ENCODE results near the gene CFH. TPM values are rescaled to one million over a fixed set of nuclear protein-coding genes. Genes with fewer than 3 reads are reported as not detected.
"Not testable (repeated sequence)": the region's sequence is repeated elsewhere in the genome, so short reads cannot be mapped to it uniquely, and the experiment has no call there.

CFH gene
- total RNA-seq, 1 donor from 2014 or later: 108 TPM

DNA sequence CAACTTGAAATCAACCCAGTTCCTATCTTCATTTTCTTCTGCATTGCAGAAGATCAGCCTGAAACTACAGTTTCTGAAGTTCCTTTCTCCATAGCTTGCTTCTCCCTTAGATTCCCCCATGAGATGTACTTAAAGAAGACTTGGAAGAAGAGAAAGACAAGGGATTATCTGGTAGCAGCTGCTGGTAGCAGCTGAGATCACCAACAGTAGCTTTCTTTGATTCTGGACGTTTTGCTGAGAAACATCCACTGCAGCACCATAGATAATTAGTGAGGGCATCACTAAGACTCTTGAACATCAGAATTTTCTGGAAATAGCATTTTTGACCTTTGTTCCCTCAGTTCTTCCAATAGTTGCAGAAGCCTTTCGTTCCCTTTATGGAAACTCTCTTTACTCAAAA lies 122.3 kb downstream of the CFH start:
- no peaks in the 10 kb centered on the region for H3K36me3 ChIP-seq
- no peaks in the 10 kb centered on the region for H3K27me3 ChIP-seq
- TF ChIP-seq, protein P1, sequence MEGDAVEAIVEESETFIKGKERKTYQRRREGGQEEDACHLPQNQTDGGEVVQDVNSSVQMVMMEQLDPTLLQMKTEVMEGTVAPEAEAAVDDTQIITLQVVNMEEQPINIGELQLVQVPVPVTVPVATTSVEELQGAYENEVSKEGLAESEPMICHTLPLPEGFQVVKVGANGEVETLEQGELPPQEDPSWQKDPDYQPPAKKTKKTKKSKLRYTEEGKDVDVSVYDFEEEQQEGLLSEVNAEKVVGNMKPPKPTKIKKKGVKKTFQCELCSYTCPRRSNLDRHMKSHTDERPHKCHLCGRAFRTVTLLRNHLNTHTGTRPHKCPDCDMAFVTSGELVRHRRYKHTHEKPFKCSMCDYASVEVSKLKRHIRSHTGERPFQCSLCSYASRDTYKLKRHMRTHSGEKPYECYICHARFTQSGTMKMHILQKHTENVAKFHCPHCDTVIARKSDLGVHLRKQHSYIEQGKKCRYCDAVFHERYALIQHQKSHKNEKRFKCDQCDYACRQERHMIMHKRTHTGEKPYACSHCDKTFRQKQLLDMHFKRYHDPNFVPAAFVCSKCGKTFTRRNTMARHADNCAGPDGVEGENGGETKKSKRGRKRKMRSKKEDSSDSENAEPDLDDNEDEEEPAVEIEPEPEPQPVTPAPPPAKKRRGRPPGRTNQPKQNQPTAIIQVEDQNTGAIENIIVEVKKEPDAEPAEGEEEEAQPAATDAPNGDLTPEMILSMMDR (IDR thresholded peaks at IDR 0.05): no peak
- H3K9me3 ChIP-seq: no peaks in the 10 kb centered on the region
- intact Hi-C loops (cut with DNase I): no loop called here
- H3K27ac ChIP-seq: no peak overlapping the region
- no peaks in the 10 kb centered on the region for H3K4me1 ChIP-seq
- no peak overlapping the region for H3K4me3 ChIP-seq
- no peak for DNase-seq (ENCODE audit: low spot score in 2 of 2)

- Histone ChIP-seq H3K4me3 (no peak within 1 kb of the TSS), H3K9me3 (no peaks in the 10 kb centered on the region), H3K27me3 (no peaks in the 10 kb centered on the region), H3K4me1 (no peaks in the 10 kb centered on the region), H3K27ac (no peak within 1 kb of the TSS), H3K36me3 (no peaks in the 10 kb centered on the region)
- intact Hi-C loops (cut with DNase I): no loop called here
- TF ChIP-seq, protein P1 (IDR thresholded peaks at IDR 0.05): no peak
- DNase-seq (ENCODE audit: low spot score in 2 of 2): no peak
Observed at GRCh38 chr1:196774603-196775002, 122.8 kb downstream of the CFH start, which contains the start of gene CFHR3. CFHR3 (plus strand) TSS chr1:196774840; CDS start chr1:196774887, 47 bp downstream.

DNA sequence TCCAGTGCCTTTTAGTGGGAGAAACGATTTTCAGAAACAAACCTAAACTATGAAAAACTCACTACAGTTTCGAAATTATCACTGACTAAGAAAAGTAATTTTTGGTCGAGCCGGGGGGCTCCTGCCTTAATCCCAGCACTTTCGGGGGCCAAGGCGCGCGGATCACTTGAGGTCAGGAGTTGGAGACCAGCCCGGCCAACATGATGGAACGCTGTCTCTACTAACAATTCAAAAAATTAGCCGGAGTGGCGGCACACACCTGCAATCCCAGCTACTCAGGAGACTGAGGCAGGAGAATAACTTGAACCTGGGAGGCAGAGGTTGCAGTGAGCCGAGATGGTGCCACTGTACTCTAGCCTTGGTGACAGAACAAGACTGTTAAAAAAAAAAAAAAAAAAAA lies 125.8 kb downstream of the CFH start:
- no peak overlapping the region for H3K4me3 ChIP-seq
- intact Hi-C loops (cut with DNase I): no loop called here
- DNase-seq (ENCODE audit: low spot score in 2 of 2): no peak

GRCh38 chr1:196779093-196779492 lies 127.2 kb downstream of the CFH start:
- H3K9me3 ChIP-seq: no peaks in the 10 kb centered on the region
- TF ChIP-seq, protein P1 (IDR thresholded peaks at IDR 0.05): no peak
- intact Hi-C loops (cut with DNase I): no loop called here

More for the DNA sequence above, 125.8 kb downstream of the CFH start:
- Histone ChIP-seq H3K27me3 (no peaks in the 10 kb centered on the region), H3K27ac (no peak overlapping the region), H3K9me3 (no peaks in the 10 kb centered on the region), H3K36me3 (no peaks in the 10 kb centered on the region), H3K4me1 (no peaks in the 10 kb centered on the region)
- TF ChIP-seq, protein P1 (IDR thresholded peaks at IDR 0.05): no peak

DNA sequence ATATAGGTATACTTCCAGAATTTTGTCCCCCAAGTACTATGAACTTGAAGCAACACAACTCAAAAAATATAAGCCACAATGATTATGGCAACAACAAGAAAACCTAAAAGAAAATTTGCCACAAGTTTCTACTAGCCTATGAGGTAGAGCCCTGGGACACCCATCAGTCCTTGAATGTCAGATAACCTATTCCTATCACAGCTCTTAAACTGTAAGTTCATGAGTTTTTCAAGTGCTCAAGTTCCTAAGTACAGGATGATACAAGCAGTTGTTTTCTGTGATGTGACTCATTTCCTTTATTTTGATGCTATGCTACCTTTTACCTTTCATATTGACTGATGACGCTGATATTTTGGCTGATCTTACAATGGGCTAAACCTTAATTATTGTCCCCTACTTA lies 139.4 kb downstream of the CFH start:
- intact Hi-C loops (cut with DNase I); DNase-seq (ENCODE audit: low spot score in 2 of 2): not testable (repeated sequence)

More at GRCh38 chr1:196779093-196779492, 127.2 kb downstream of the CFH start:
- Histone ChIP-seq H3K36me3 (no peaks in the 10 kb centered on the region), H3K4me1 (no peaks in the 10 kb centered on the region), H3K27me3 (no peaks in the 10 kb centered on the region), H3K27ac (no peak overlapping the region), H3K4me3 (no peak overlapping the region)
- no peak for DNase-seq (ENCODE audit: low spot score in 2 of 2)

DNA sequence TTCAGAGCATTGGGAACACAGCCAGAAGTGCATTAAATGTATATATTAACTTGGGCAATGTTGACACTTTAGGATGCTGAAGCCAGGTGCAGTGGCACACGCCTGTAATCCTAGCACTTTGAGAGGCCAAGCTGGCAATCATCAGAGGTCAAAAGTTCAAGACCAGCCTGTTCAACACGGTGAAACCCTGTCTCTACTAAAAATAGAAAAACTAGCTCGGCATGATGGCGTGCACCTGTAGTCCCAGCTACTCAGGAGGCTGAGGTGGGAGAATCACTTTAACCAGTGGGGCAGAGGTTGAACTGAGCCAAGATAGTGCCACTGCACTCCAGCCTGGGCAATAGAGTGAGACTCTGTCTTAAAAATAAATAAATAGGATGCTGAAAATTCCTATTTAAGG lies 142.3 kb downstream of the CFH start:
- H3K27ac ChIP-seq; H3K27me3 ChIP-seq; DNase-seq (ENCODE audit: low spot score in 2 of 2); H3K4me1 ChIP-seq; intact Hi-C loops (cut with DNase I); H3K36me3 ChIP-seq; H3K9me3 ChIP-seq; H3K4me3 ChIP-seq: not testable (repeated sequence)

More for the DNA sequence above, 139.4 kb downstream of the CFH start:
- not testable (repeated sequence) for H3K27me3 ChIP-seq, H3K9me3 ChIP-seq, H3K4me1 ChIP-seq, H3K27ac ChIP-seq, H3K36me3 ChIP-seq, H3K4me3 ChIP-seq

Other genes starting within 250 kb of the CFH start
- 8.4 TPM for gene KCNT2, start 43.6 kb upstream of the CFH start, total RNA-seq
- gene CFHR3, start 122.8 kb downstream of the CFH start, total RNA-seq: not detected
- gene CFHR1, start 167.7 kb downstream of the CFH start, total RNA-seq: 16.0 TPM
- gene CFHR4, start 236.0 kb downstream of the CFH start, total RNA-seq: not detected

All from ascending aorta (tissue), 2 donors.